Colonic mucosa (tissue), 4 donors: ENCODE data around the gene PTEN. TPM values are rescaled to one million over a fixed set of nuclear protein-coding genes. Genes with fewer than 3 reads are reported as not detected.

ENCODE experiments used
- DNase-seq: peaks from one replicate; pipeline ENCODE4 v3.0.0-alpha.2; 2020
- H3K27ac ChIP-seq: fragments of 200-600 bp; one replicate; pipeline ENCODE4 v1.8.0; 2021
- H3K27me3 ChIP-seq: fragments of 200-600 bp; one replicate; pipeline ENCODE4 v1.8.0; 2021
- H3K36me3 ChIP-seq: fragments of 200-600 bp; one replicate; pipeline ENCODE4 v1.8.0; 2021
- H3K4me1 ChIP-seq: fragments of 200-600 bp; one replicate; pipeline ENCODE4 v1.8.0; 2021; ENCODE audit warnings: mild to moderate bottlenecking
- H3K4me3 ChIP-seq: fragments of 200-600 bp; one replicate; pipeline ENCODE4 v1.8.0; 2021
- H3K9ac ChIP-seq, 2 donors: one replicate each; pipeline ENCODE4 v1.7.0; 2013; ENCODE audit warnings: control low read depth in 2 of 2, low read depth in 2 of 2, low read length in 2 of 2
- H3K9me3 ChIP-seq: fragments of 200-600 bp; one replicate; pipeline ENCODE4 v1.8.0; 2021
- CTCF ChIP-seq: fragments of 200-600 bp; IDR thresholded peaks from one replicate; pipeline ENCODE4 v1.8.0; 2022; ENCODE audit warnings: antibody characterized with exemption, mild to moderate bottlenecking
- intact Hi-C: fragments of 100-400 bp; cut with DNase I; formaldehyde crosslinking; loops from one replicate; pipeline ENCODE4 v1.14.1; 2022
- total RNA-seq, 2 donors: library from RNA; stranded (reverse); fragmentation: NEBNext Ultra II Directional in 1 of 2; extraction: Animal tissue kit (Norgen Biotek cat#: 25700) in 1 of 2; gene quantifications; one replicate each; pipeline ENCODE4 v1.2.1, GENCODE V29; 2021
- donor health status: healthy.
- donor health status: DM: no; HTN: no; CAD: no.
- donor health status: DM: no; HTN: no; CAD: no.

The PTEN gene
- 100 to 1,000 TPM in 1 of 2 donors, 10 to 100 TPM in 1; 79.2 to 111 TPM for total RNA-seq

- no peak for TF ChIP-seq CTCF
- no peaks in the 10 kb centered on the region for H3K4me1 ChIP-seq
- intact Hi-C loops: loop anchor here (5.0 kb wide), 1 partner anchor 524 kb away; no protein-coding TSS in a partner anchor
These were observed at the start of gene PTEN, which contains the start of gene KLLN for GRCh38 chr10:87863053-87863943. Gene PTEN, plus strand, starts transcription at chr10:87863625. Its CDS starts 845 bp downstream, at chr10:87864470. Gene KLLN, minus strand, starts transcription at chr10:87863533. Its CDS starts 1,046 bp downstream, at chr10:87862487.

GRCh38 chr10:87816163-87816897 lies 47.1 kb upstream of the PTEN start:
- Histone ChIP-seq H3K9me3 (no peaks in the 10 kb centered on the region), H3K4me1 (no peaks in the 10 kb centered on the region), H3K27ac (no peak overlapping the region), H3K36me3 (no peaks in the 10 kb centered on the region), H3K4me3 (peak overlapping the region; percentile 68), H3K9ac (peak overlapping the region in 1 of 2 donors; percentile 83), H3K27me3 (no peaks in the 10 kb centered on the region)
- DNase-seq: no peak
- intact Hi-C loops: no loop called here
- no peak for TF ChIP-seq CTCF

More at GRCh38 chr10:87863053-87863943, at the start of gene PTEN, which contains the start of gene KLLN:
- Histone ChIP-seq H3K4me3 (peak within 1 kb of the TSS; percentile 77), H3K27ac (peak within 1 kb of the TSS; percentile 96), H3K36me3 (no peaks in the 10 kb centered on the region), H3K27me3 (no peaks in the 10 kb centered on the region), H3K9ac (peak within 1 kb of the TSS; percentile 89 to 100), H3K9me3 (no peaks in the 10 kb centered on the region)
- peak; percentile 89 for DNase-seq

GRCh38 chr10:87816898-87817608 lies 46.4 kb upstream of the PTEN start:
- no peaks in the 10 kb centered on the region for H3K36me3 ChIP-seq
- H3K9ac ChIP-seq: peak overlapping the region; percentile 78 to 83
- H3K27me3 ChIP-seq: no peaks in the 10 kb centered on the region
- intact Hi-C loops: no loop called here
- no peak for TF ChIP-seq CTCF
- peak overlapping the region; percentile 88 for H3K27ac ChIP-seq
- H3K9me3 ChIP-seq: no peaks in the 10 kb centered on the region
- DNase-seq: no peak
- no peaks in the 10 kb centered on the region for H3K4me1 ChIP-seq
- peak overlapping the region; percentile 68 for H3K4me3 ChIP-seq

- Histone ChIP-seq H3K4me3 (peak within 1 kb of the TSS; percentile 68), H3K4me1 (no peaks in the 10 kb centered on the region), H3K9ac (peak within 1 kb of the TSS; percentile 78 to 83), H3K27me3 (no peaks in the 10 kb centered on the region), H3K36me3 (no peaks in the 10 kb centered on the region), H3K9me3 (no peaks in the 10 kb centered on the region), H3K27ac (peak within 1 kb of the TSS; percentile 88)
- DNase-seq: peak; percentile 90
- TF ChIP-seq CTCF: peak; percentile 13
- intact Hi-C loops: no loop called here
These were observed 45.6 kb upstream of the PTEN start, which contains the start of gene ATAD1 for GRCh38 chr10:87817609-87818504. Gene ATAD1, minus strand, starts transcription at chr10:87818226. Its CDS starts 3,627 bp downstream, at chr10:87814599.
